HG03342 (cell line): ENCODE data around the gene RHOBTB3.
A peak's percentile ranks its signal among the peaks of the same experiment; 100 is the strongest.

Experiments
- ATAC-seq: cut with Tn5 transposase; IDR thresholded peaks from one replicate; pipeline ENCODE4 v1.9.1; 2021; ENCODE audit warnings: mild to moderate bottlenecking, moderate library complexity; ENCODE audit not compliant: unreplicated experiment

RHOBTB3 gene

DNA sequence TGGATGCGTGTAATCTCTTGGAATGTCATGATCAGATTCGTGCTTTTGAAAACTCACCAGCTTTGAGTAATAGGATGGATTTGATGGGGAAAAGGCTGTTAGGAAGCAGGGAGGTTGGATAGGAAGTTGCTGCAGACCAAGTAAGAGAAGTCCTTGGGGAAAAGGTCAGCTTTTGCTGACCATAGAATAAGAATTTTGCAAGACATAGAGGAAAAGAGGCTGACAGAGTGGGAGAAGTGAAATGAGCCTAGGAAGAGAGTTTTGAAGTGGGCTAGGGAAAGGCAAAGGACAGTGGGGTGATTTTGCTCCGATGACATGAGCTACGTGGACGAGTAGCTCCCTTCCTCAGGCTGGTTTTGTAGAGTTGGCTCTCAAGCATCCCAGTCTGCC, 31.5 kb downstream of the RHOBTB3 start:
- ATAC-seq: no peak

DNA sequence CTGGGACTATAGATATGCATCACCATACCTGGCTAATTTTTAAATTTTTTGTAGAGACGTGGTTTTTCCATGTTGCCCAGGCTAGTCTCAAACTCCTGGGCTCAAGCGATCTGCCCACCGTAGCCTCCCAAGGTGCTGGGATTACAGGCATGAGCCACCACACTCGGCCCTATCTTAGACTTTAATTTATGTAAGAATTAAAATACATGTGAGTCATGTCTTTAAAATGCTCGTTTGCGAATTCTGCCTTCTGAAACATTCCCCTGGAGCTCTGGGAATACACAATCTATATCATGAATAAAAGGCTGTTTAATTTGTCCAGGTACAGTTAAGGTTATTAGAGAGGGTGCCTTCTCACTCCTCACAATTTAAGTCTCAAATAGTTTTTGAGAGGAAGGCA, 32.8 kb downstream of the RHOBTB3 start:
- no peak for ATAC-seq

DNA sequence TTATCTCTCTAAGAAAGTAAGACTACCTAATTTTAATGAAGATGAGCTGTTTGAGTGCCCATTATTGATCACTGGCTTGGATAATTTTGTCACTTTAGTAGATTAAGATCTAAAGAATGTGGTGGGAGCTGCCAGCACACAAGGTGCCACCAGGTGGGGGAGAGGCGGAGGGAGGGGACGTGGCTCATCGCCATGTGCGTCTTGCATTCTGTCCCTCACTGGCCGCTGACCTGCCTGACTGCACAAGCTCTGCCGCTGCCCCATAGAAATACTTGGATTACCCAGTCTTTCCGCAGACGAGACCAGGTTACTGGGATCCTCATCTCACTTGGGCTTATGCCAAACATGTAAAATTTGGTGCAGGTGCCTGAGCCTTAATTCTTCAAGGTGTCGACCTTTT, 37.6 kb downstream of the RHOBTB3 start:
- no peak for ATAC-seq

- ATAC-seq: no peak
Observed at GRCh38 chr5:95770830-95771708, 39.9 kb downstream of the RHOBTB3 start.

DNA sequence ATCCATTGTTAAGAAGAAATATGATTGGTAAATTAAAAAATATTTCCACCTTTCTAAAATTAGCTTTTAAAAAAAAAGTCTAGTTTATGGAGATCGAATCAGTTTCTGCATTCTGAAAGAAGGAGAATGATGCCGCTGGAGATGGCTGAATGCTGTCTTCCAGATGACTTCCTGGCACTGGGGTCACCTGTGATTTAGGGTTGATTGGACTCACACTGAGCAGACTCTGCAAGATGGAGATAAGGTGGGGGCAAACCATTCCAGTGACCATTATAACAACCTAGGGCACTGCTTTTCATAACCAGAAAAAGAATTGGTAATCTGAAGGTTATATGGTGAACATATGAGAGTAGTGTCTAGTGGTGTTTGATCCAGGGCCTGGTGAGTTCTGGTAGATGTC, 40.8 kb downstream of the RHOBTB3 start:
- no peak for ATAC-seq

- ATAC-seq: no peak
Observed at GRCh38 chr5:95773335-95774059, 42.4 kb downstream of the RHOBTB3 start.

GRCh38 chr5:95777441-95777840, 46.3 kb downstream of the RHOBTB3 start:
- ATAC-seq: no peak

- no peak for ATAC-seq
Observed at GRCh38 chr5:95778713-95779436, 47.7 kb downstream of the RHOBTB3 start.

GRCh38 chr5:95779611-95780010, 48.5 kb downstream of the RHOBTB3 start:
- ATAC-seq: no peak

DNA sequence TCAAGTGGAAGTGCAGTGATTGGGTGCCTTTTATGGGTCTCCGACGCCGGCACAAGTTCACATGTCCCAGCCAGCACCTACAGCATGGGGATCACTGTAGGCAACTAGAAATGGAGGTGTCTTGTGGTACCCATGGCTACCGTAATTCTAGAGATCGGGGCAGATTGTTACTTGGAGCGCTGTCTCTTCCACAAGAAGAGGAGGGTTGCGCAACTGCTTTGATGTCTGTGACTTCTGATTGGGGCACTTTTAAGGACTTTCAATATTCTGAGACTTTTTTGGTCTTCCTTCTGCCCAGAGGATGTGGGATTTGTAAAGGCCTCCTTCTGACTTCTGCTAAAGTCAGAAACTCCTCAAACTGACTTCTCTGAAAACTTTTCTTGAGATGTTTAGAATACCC, 49.5 kb downstream of the RHOBTB3 start:
- ATAC-seq: no peak

DNA sequence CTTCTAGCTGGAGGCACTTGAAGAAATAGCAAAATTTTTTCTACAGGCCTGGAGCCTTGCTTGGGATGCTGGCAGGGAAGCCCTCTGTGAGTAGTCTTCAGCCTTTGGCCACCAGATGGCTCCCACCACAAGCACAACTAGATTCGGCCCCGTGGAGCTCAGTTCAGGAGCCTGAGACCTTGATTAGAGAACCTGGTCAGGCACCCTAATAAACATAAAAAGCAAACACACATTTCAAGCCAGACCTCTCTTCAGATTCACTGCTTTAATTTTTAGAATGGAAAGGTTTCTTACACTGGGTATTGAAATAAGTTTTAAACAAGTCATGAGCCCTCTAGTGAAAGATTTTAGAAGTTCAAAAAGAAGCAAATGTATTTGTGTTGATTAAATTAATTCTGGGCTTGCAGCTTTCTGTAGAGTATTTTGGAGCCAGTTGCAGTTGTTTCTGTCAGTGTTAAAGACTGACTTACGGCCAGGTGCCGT, 50.0 kb downstream of the RHOBTB3 start:
- ATAC-seq: peak; percentile 95

GRCh38 chr5:95782181-95782580, 51.0 kb downstream of the RHOBTB3 start:
- ATAC-seq: no peak

DNA sequence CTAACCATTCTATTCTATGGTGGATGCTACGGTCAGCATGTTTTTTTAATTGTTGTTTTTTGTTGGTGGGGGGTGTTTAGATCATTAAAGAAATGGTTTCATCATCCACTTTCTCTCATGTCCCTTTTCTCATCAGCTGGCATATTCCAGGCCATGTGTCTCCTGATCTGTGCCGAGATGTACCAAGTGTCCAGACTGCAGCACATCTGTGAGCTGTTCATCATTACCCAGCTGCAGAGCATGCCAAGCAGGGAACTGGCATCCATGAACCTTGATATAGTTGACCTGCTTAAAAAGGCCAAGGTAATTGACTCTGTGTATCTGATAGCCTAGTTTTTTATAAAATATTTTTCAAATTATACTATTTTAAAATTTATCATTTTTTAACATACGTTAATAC, 52.5 kb downstream of the RHOBTB3 start:
- no peak for ATAC-seq

DNA sequence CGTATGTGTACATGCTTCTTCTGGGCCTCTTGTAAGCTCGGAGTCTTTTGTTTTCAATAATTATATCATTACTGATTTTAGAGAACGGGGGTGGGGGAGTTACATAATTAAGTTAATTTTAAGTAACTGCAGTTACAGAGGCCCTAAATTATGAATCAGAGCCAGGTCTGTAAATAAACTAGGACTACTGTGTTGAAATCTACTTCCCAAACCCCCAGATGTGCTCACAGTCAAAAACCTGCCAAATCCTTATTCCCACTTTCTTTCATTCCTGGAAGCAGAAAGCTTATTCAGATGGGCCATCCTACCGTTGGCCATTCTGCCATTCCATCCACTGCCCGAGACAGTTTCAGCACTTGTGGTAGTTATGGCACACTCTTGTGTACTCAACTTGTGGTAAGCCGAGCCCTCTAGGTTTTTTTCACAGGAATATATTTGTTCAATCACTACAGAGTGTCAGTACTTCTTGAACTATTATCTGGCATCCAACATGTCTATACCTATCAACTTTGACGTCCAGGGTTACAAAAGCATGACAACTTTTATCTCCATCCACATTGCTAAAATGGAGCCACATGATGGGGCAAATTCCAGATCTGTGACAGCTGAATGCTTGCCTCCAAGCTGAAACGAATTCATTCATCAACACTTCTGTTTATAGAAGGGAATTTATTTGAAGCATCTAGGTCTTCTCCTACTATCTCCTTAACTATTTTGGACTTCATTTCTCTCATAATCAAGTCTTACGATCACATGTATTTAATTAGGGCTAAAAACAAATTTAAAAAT, 53.6 kb downstream of the RHOBTB3 start:
- no peak for ATAC-seq

DNA sequence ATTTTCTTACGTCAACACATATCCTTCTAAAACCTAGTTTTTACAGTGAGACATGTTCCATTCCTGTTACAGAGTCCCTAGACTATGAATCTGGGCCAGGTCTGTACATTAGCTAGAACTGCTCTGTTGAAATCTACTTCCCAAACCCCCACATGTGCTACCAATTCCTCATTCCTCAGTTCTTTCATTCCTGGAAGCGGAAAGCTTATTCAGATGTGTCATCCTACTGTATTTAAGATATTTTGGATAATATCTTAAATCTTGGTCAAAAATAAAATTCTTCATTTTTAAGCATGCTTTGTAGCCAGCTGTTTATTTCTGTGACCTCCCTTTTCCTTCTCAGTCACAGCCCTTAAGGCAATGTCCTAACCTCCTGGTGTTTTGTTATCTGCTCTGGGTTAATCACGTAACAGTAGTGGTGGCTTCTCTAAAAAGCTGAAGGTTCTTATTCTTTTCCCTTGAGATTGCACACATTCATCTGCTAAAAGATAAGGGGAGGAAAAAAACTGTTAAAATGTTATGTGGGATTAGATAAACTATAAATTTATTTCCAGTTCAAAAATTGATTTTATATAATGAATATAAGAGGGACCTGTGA, 55.8 kb downstream of the RHOBTB3 start:
- ATAC-seq: no peak

DNA sequence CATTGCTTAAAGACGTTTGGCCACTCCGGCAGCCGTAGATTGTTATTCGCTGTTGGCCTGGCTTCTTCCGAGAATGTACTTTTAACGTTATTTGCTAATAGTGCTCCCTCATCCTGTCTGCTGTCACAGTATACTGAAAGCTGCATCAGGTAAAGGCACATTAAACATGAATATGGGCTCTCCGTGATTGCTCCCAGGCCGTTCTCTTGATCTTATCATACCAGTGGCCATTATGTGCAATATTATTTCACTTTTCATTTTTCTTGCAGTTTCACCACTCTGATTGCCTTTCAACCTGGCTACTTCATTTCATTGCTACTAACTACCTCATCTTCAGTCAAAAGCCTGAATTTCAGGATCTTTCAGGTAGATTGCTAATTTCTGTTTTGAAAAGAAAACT, 57.4 kb downstream of the RHOBTB3 start:
- no peak for ATAC-seq

- ATAC-seq: no peak
Observed at GRCh38 chr5:95791751-95792150, 60.6 kb downstream of the RHOBTB3 start.

DNA sequence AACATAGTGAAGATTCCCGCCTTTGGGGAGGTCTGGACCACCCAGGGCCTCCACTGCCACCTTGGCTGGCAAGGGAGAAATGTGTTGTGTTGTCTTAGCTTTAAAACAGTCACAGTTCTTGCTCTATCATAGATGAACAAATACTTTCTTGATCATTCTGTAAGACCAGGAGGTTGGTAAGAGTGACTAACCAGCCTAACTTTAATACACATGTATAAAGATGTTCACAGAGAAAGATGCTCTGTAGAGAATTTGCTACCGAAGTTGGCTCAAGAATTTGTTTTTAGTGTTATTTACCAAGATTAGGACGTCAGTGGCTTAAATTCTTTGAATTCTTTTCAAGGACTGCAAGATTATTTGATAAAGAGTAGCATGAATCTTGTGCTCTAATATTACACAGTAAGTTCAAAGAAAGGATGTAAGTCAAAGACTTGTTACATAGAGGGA, 63.0 kb downstream of the RHOBTB3 start:
- no peak for ATAC-seq

DNA sequence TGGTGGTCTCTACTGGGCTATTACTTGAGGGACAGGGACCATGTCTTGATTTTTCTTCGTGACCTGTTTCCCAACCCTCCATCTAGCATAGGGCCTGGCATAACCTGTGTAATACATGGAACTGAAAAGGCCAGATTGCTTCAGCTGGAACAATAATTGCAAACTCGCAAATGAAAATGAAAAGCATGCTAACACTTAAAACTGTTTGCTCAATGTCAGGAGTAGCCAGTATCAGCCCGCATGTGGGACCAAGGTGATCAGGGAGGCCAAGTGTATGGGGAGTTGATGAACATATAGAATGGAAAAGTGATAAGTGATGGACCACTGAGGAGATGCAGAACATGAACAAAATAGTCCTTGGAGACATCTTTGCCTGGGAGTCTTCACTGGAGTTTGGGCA, 66.2 kb downstream of the RHOBTB3 start:
- ATAC-seq: no peak

- no peak for ATAC-seq
Observed at GRCh38 chr5:95798048-95798447, 66.9 kb downstream of the RHOBTB3 start.
